Measurements from ENCODE around the gene GEMIN7.

Gene GEMIN7, protein sequence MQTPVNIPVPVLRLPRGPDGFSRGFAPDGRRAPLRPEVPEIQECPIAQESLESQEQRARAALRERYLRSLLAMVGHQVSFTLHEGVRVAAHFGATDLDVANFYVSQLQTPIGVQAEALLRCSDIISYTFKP

GRCh38 chr19:45079063-45079910 lies at the start of gene GEMIN7:
TSS of gene GEMIN7 (plus strand) at chr19:45079260. CDS start at chr19:45090115, 10,855 bp downstream.
- peak; percentile 40 to 92 (median 80) for DNase-seq
- intact Hi-C loops (cut with DNase I) = no loop called here

DNA sequence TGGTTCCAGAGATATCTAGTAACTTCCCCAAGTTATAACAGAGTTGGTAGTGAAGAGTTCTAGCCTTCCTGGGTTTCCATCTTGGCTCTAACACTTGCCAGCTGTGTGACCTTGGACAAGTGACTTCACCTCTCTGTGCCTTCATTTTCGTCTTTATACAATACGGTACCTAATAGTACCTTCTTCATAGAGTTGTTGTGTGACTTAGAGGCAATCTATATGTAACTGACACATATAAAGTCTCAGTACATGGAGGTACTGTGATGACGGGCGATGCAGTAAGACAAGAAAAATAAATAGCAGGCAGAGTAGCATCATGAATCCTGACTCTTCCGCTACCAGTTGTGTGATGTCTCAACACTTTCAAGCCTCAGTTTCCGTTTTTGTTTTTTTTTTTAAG lies 48.2 kb upstream of the GEMIN7 start:
- DNase-seq = no peak
- intact Hi-C loops (cut with DNase I) = no loop called here

- intact Hi-C loops (cut with DNase I) = no loop called here
- no peak for DNase-seq
Measured at GRCh38 chr19:45032421-45032820, 46.6 kb upstream of the GEMIN7 start.

GRCh38 chr19:45035755-45036154 lies 43.3 kb upstream of the GEMIN7 start:
- intact Hi-C loops (cut with DNase I) = loop anchor here (5.0 kb wide), 1 partner anchor 142 kb away; the partner anchor contains the start of genes BLOC1S3 and TRAPPC6A
- DNase-seq = no peak

- intact Hi-C loops (cut with DNase I) = loop anchor here (5.0 kb wide), 1 partner anchor 140 kb away; the partner anchor contains the start of genes BLOC1S3 and TRAPPC6A
- DNase-seq = no peak
Measured at GRCh38 chr19:45037393-45038169, 41.5 kb upstream of the GEMIN7 start.

DNA sequence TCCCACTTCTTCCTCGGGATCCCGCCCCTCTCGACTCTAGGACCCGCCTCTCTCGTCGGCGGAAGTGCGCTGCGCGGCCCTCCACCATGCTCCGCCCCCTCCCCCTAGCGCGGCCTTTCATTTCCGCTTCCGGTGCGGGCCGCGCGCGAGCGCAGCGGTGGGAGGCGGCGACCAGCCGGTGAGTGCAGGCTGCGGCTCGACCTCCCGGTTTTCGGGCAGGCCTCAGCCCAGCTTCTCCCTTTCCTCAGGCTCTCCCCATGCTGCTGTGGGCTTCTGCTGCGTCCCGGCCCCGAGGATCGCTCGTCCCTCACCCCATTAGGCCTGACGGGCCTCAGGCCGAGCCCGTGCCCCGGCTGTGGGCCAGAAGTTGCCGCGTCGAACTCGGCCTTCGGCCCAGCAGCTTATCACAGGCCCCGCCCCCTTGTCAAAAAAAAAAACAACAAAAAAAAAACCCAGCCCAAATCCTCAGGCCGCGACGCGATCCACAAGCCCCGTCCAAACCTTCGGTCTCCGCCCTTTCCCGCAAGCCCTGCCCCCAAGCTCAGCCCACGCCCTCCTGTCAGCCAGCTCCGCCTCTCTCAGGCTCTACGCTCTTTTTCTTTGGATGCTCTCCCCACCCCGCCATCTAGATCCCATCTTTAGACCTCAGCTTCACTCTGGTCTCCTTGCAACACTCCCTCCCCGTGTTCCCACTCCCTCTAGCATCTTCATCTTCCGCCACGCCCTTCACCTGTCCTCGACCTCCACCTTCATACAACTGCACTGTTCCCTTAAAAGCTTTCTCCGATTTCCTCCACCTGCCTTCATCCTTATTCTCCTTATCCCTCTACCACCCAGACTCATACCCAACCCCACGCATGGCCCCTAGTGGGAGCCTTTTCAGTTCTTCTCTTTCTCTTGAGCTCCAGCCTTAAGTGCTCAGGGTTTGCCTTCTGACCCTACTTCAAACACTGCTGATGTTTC lies 39.8 kb upstream of the GEMIN7 start, which contains the start of gene CLASRP:
CLASRP (plus strand) TSS at position 115 of the 963 bp plus-strand sequence. CDS start 1,168 bp downstream, outside the sequence.
- intact Hi-C loops (cut with DNase I) = loop anchor here (5.0 kb wide), 1 partner anchor 138 kb away; the partner anchor contains the start of genes BLOC1S3 and TRAPPC6A
- DNase-seq = peak; percentile 74 to 97 (median 93)

DNA sequence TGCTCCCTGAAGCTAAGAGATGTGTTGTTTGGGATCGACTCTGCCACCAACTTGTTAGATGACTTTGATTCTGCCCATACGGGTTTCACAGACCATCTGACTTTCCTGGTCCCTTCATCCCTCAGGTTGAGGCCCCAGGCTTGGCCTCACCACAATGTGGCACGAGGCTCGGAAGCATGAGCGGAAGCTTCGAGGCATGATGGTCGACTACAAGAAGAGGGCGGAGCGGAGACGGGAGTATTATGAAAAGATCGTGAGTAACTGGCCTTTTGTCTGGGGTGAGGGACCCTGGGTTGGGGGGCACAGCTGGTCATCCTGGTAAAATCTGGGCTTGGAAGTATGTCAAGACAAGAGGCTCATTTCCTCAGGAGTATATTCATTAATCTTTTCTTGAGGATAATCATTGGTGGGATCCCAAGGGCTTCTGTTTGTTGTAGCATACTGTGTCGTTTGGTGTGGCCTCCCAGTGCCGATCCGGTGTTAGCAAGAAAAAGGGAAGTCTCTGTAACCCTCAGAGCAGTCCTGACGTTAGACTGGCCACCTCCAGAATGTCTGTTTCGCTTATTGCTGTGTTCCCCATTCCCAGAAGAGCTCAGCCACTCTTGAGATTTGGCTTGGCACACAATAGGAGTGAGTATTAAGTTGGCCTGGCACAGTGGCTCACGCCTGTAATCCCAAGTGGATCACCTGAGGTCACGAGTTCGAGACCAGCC lies 38.8 kb upstream of the GEMIN7 start:
- intact Hi-C loops (cut with DNase I) = no loop called here

GRCh38 chr19:45041125-45041524 lies 37.9 kb upstream of the GEMIN7 start:
- DNase-seq = no peak
- intact Hi-C loops (cut with DNase I) = no loop called here

More for the DNA sequence above, 38.8 kb upstream of the GEMIN7 start:
- no peak for DNase-seq

GRCh38 chr19:45045671-45046353 lies 33.2 kb upstream of the GEMIN7 start:
- peak; percentile 68 to 96 (median 90) for DNase-seq
- intact Hi-C loops (cut with DNase I) = no loop called here

DNA sequence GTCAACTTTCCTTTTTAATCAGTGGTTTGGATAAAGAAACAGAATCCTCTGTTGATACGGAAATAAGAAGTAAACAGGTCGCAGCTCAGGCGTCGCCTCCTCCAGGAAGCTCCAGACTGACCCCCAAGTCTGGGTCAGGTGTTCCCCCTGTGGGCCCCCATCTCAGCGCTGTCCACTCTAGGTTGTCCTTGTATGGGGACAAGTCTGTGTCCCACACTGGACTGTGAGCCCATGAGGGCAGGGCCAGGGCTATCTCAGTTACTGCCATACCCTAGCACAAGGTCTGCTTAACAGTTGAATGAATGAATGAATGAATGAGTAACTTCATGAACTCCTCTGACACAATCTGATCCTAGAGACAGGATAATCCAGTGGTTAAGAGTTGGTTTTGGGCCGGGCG lies 32.7 kb upstream of the GEMIN7 start:
- intact Hi-C loops (cut with DNase I) = no loop called here
- DNase-seq = peak in 1 of 42 donors; percentile 40

- intact Hi-C loops (cut with DNase I) = no loop called here
- no peak for DNase-seq
Measured at GRCh38 chr19:45047188-45047797, 31.8 kb upstream of the GEMIN7 start.

DNA sequence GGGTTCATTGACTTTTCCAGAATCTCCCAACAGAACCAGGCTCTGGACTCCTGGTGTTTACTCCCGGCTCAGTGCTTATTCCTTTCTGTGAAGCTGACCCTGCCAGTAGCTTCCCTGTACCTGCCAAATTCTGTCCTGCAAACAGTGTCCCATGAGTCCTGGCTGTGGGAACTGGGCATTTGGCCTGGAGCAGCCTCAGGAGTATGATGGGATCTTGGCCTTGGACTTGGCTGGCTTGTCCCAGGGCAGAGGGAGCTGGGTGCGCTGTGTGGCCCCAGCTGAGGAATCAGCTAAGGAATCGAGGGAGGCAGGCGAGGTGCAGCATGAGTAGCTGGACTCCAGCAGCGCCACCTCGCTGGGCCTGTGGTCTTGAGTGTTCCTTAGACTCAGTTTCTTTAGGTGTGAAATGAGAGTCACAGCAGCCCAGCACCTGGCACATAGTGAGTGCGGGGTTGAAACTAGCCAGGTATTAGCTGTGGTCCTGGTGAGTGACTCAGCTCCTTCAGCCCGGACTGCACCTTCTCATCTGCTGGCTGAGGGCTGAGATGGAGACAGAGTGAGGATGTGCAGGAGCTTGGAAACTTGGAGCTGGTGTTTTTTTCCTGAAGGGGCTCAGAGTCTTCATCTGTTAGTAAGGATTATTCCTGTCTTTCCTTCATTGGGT lies 29.9 kb upstream of the GEMIN7 start:
- intact Hi-C loops (cut with DNase I) = no loop called here
- DNase-seq = peak in 23 of 42 donors; percentile 16 to 69 (median 35)

DNA sequence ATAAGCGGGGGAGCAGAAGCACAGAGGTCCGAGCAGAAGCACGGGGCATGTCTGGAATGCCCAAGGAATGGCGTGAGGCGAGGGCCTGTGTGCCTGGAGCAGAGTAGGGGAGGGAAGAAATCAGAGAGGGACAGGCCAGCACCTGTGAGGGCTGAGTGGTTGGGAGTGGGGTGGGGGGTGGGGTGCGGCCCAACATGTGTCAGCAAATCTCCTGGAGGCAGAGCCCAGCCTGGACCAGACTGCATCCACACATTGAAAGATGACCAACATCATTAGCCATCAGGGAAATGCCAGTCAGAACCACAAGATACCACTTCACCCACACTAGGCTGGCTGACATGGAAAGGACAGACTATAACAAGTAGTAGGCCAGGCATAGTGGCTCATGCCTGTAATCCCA lies 29.0 kb upstream of the GEMIN7 start:
- intact Hi-C loops (cut with DNase I) = loop anchor here (10.0 kb wide), 1 partner anchor 145 kb away; the partner anchor contains the start of gene APOE
- DNase-seq = no peak

DNA sequence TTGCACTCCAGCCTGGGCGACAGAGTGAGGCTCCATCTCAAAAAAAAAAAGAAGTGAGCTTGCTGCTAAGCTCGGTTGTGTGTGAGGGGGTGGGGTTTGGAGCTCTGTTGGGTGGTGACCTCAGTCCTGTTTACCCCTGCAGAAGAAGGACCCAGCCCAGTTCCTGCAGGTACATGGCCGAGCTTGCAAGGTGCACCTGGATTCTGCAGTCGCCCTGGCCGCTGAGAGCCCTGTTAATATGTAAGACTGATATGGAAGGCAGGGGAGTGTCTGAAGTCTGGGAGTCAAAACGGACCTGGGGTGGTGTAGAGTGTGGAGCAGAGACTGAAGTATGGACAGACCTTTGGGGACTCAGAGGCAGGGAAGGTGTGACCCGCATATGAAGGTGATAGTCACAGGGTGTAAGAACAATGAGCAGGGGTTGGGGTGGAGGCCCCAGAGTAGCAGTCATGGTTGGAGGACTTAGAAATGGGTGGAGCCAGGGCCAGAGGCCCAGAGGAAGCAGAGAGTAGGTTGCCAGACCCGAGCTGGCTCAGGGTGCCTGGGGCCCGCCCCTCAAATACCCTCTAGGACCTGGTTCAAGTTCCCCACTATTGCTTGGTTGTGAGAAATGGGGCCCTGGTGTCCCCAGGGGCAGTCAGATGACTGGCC lies 27.0 kb upstream of the GEMIN7 start:
- intact Hi-C loops (cut with DNase I) = loop anchor here (10.0 kb wide), 1 partner anchor 147 kb away; the partner anchor contains the start of gene APOE
- DNase-seq = no peak

GRCh38 chr19:45056831-45057230 lies 22.2 kb upstream of the GEMIN7 start:
- DNase-seq = no peak
- intact Hi-C loops (cut with DNase I) = loop anchor here (5.0 to 10.0 kb wide), 2 partner anchors 40 to 152 kb away; partner anchors contain the start of gene APOE

Measured in head of caudate nucleus (tissue), 42 donors.